Thyroid gland (tissue), 4 donors: Measurements from ENCODE around the gene GFOD1.
A peak's percentile ranks its signal among the peaks of the same experiment; 100 is the strongest.

Source experiments
- POLR2A ChIP-seq, 2 donors: fragments of 450-650 bp; IDR thresholded peaks; one replicate each; pipeline ENCODE4 v1.6.1; 2017; ENCODE audit warnings: antibody characterized with exemption in 2 of 2, mild to moderate bottlenecking in 2 of 2, moderate library complexity in 1 of 2
- TF ChIP-seq, protein P1 (sequence below), 6 experiments: fragments of 200-600 bp in 3 of 6; fragments of 450-650 bp in 3 of 6; sonication (generic) in 3 of 6; IDR thresholded peaks; one replicate each; pipeline ENCODE4 v1.5.1; 2016 to 2019; ENCODE audit warnings: antibody characterized with exemption in 6 of 6, mild to moderate bottlenecking in 2 of 6, inconsistent platforms in 1 of 6, moderate library complexity in 1 of 6

DNA sequence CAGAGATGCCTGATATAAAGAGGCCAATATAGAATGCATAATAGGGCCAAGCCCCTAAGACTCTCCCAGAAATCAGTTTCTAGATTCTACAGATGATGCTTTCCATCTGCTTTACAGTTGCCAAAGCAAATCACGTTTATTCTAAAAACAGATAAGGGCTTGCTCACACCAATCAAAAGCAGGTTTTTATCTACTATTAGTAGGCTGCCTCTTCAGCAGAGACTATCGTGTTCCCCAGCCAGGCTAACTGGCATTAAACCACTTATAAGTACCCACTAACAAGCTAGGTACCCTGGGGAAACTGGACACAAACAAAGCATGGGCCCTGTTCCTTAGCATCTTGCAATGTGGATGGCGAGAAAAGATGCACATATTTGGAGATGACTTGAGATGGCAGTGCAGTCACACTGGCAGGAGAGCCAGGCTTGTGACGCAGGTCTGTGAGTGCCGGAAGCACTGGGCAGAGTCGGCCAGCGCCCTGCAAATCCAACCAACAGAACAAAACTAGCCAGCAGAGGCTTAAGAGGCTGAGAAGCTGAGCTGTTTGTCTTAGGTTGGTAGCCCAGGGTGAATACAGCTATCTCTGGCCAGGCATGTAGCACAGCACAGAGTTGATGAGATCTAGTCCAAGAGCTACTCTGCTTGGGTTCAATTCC, 73.4 kb downstream of the GFOD1 start:
- peak in 1 of 2 donors; percentile 10 for TF ChIP-seq POLR2A (IDR thresholded peaks at IDR 0.05)
- TF ChIP-seq, protein P1, sequence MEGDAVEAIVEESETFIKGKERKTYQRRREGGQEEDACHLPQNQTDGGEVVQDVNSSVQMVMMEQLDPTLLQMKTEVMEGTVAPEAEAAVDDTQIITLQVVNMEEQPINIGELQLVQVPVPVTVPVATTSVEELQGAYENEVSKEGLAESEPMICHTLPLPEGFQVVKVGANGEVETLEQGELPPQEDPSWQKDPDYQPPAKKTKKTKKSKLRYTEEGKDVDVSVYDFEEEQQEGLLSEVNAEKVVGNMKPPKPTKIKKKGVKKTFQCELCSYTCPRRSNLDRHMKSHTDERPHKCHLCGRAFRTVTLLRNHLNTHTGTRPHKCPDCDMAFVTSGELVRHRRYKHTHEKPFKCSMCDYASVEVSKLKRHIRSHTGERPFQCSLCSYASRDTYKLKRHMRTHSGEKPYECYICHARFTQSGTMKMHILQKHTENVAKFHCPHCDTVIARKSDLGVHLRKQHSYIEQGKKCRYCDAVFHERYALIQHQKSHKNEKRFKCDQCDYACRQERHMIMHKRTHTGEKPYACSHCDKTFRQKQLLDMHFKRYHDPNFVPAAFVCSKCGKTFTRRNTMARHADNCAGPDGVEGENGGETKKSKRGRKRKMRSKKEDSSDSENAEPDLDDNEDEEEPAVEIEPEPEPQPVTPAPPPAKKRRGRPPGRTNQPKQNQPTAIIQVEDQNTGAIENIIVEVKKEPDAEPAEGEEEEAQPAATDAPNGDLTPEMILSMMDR (IDR thresholded peaks at IDR 0.05) = peak in 3 of 6 experiments; percentile 16 to 25 (median 25)
